ENCODE results near the gene FES.

Gene FES

DNA sequence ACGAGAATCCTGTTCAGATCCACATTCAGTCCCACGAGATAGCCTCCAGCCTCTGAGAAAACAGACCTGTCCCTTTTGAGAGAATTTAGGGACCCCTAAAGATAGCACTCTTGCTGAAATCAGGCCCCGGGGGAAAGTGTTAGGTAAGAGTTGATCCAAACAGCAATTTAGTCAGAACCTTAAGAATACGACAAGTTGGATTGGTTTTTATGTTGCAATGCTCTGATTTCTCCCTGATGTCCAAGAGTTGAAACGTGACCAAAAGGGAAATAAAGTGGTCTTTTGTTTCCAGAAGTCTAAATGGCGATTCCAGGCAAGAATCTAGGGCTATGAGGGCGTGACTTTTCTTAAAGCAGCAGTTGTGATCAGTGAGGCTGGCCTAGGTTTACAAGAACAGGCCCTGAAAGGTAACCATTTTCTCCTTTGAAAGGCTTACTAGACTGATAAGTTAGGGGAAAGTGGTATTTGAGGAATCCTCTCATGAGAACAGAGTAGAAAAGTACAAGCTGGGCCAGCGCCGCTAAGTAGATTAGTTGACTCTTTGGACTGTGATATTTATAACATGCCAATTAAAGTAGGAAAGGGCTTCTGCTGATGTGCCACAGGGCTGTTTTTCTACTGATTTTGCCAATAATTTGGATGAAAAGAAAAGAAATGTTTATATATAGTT, 23.7 kb downstream of the FES start:
- TF ChIP-seq TCF12 (IDR thresholded peaks at IDR 0.05; ENCODE audit: low read depth) = no peak
- no peak for TF ChIP-seq CREB1 (IDR thresholded peaks at IDR 0.05; ENCODE audit: low read depth)
- no peak for TF ChIP-seq CEBPB (IDR thresholded peaks at IDR 0.05)
- no peak for TF ChIP-seq TAF1 (IDR thresholded peaks at IDR 0.05; ENCODE audit: low read depth)
- no peak for TF ChIP-seq ZBTB7A (IDR thresholded peaks at IDR 0.05; ENCODE audit: low read depth)
- TF ChIP-seq, protein P1, sequence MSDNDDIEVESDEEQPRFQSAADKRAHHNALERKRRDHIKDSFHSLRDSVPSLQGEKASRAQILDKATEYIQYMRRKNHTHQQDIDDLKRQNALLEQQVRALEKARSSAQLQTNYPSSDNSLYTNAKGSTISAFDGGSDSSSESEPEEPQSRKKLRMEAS (IDR thresholded peaks at IDR 0.05) = no peak
- TF ChIP-seq REST (IDR thresholded peaks at IDR 0.05; ENCODE audit: low read depth) = no peak
- no peak for TF ChIP-seq NFIC (IDR thresholded peaks at IDR 0.05)
- no peak for TF ChIP-seq FOXM1 (IDR thresholded peaks at IDR 0.05; ENCODE audit: borderline replicate concordance, low read depth)
- TF ChIP-seq RAD21 (IDR thresholded peaks at IDR 0.05; ENCODE audit: low read depth) = no peak
- TF ChIP-seq, protein P2, sequence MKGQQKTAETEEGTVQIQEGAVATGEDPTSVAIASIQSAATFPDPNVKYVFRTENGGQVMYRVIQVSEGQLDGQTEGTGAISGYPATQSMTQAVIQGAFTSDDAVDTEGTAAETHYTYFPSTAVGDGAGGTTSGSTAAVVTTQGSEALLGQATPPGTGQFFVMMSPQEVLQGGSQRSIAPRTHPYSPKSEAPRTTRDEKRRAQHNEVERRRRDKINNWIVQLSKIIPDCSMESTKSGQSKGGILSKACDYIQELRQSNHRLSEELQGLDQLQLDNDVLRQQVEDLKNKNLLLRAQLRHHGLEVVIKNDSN (IDR thresholded peaks at IDR 0.05) = no peak
- TF ChIP-seq EP300 (IDR thresholded peaks at IDR 0.05; ENCODE audit: borderline replicate concordance) = no peak
- TF ChIP-seq EGR1 (IDR thresholded peaks at IDR 0.05) = no peak

DNA sequence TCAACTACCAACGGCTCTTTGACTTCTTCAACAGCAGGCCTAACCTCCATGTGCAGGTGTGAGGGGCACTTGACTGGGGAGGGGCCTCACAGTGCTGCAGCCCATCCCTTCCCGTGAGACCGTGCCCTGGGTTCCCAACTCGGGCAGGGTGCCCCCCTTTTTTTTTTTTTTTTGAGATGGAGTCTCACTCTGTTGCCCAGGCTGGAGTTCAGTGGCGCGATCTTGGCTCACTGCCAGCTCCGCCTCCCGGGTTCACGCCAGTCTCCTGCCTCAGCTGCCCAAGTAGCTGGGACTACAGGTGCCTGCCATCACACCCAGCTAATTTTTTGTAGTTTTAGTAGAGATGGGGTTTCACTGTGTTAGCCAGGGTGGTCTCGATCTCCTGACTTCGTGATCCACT, 25.1 kb downstream of the FES start:
- peak; percentile 65 for TF ChIP-seq NFIC (IDR thresholded peaks at IDR 0.05)

DNA sequence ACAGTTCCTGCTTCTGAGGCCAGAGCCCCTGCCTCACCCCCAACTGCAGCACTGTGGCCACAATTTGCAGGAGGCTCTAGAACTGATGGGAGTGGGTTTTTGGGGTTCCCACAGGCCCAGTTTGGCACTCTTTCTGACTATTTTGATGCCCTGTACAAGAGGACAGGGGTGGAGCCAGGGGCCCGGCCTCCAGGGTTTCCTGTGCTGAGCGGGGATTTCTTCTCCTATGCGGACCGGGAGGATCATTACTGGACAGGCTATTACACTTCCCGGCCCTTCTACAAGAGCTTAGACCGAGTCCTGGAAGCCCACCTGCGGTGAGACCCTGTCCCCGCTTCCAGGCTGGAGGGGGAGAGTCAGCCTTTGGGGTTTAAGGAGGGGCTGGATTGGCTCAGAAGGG, 25.7 kb downstream of the FES start:
- TF ChIP-seq YY1 (IDR thresholded peaks at IDR 0.05; ENCODE audit: low read depth) = no peak
- TF ChIP-seq CREB1 (IDR thresholded peaks at IDR 0.05; ENCODE audit: low read depth) = no peak
- no peak for TF ChIP-seq NFIC (IDR thresholded peaks at IDR 0.05)
- TF ChIP-seq TAF1 (IDR thresholded peaks at IDR 0.05; ENCODE audit: low read depth) = no peak
- TF ChIP-seq EP300 (IDR thresholded peaks at IDR 0.05; ENCODE audit: borderline replicate concordance) = no peak
- TF ChIP-seq TEAD4 (IDR thresholded peaks at IDR 0.05) = no peak
- TF ChIP-seq ZBTB7A (IDR thresholded peaks at IDR 0.05; ENCODE audit: low read depth) = no peak
- no peak for TF ChIP-seq TCF12 (IDR thresholded peaks at IDR 0.05; ENCODE audit: low read depth)

DNA sequence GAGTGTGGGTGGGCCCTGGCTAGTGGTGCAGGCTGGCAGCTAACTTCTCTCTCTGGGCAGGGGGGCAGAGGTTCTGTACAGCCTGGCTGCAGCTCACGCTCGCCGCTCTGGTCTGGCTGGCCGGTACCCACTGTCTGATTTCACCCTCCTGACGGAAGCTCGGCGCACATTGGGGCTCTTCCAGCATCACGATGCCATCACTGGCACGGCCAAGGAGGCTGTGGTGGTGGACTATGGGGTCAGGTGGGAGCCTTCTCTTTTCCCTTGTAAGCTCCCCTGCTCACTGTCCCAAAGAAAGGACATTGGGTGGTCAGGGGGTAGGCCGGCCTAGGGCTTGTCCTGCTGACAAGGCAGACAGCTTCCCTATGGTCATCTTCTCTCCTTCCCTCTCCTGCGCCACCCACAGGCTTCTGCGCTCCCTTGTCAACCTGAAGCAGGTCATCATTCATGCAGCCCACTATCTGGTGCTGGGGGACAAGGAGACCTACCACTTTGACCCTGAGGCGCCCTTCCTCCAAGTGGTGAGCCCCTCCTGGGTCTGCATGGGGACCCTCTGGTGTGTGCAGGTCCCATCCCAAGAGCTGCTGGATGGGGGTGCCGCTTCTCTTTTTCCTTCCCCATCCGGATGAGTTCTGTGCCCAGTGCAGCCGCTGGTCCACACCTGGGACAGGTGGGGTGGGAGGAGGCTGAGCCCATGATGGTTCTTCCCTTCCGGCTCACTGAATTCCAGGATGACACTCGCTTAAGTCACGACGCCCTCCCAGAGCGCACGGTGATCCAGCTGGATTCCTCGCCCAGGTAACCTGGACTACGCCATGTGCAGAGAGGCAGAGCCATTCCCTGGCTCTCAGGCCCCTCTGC, 26.4 kb downstream of the FES start:
- TF ChIP-seq TAF1 (IDR thresholded peaks at IDR 0.05; ENCODE audit: low read depth) (no peak), CEBPB (IDR thresholded peaks at IDR 0.05) (no peak), EP300 (IDR thresholded peaks at IDR 0.05; ENCODE audit: borderline replicate concordance) (no peak), REST (IDR thresholded peaks at IDR 0.05; ENCODE audit: low read depth) (no peak), NFIC (IDR thresholded peaks at IDR 0.05) (no peak), RAD21 (IDR thresholded peaks at IDR 0.05; ENCODE audit: low read depth) (no peak), TEAD4 (IDR thresholded peaks at IDR 0.05) (no peak), ZBTB7A (IDR thresholded peaks at IDR 0.05; ENCODE audit: low read depth) (no peak), YY1 (IDR thresholded peaks at IDR 0.05; ENCODE audit: low read depth) (no peak), TCF12 (IDR thresholded peaks at IDR 0.05; ENCODE audit: low read depth) (no peak)
- TF ChIP-seq, protein P1 (IDR thresholded peaks at IDR 0.05) = no peak
- TF ChIP-seq, protein P2 (IDR thresholded peaks at IDR 0.05) = no peak

DNA sequence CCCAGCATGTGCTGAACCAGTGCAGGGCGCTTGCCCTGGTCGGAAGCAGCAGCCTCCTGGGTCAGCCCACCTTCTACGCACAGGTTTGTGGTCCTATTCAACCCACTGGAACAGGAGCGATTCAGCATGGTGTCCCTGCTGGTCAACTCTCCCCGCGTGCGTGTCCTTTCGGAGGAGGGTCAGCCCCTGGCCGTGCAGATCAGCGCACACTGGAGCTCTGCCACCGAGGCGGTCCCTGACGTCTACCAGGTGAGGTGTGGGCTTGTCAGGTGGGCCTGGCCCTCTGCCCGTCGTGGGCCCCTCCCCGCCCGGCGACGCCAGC, 27.0 kb downstream of the FES start:
- TF ChIP-seq TAF1 (IDR thresholded peaks at IDR 0.05; ENCODE audit: low read depth) = no peak

Measured in Ishikawa (cell line).